Trophoblast cell (in vitro differentiated cells and primary cell): ENCODE measurements around the gene SYT2.

Source experiments
- DNase-seq, 2 donors: peaks; one replicate each; pipeline ENCODE4 v3.0.0-alpha.2; 2016
- H2AFZ ChIP-seq: 2 replicates; pipeline ENCODE4 v1.6.1; 2013; ENCODE audit warnings: low read length, moderate library complexity, mild to moderate bottlenecking; ENCODE audit not compliant: insufficient read depth, poor library complexity
- H2AK5ac ChIP-seq: 2 replicates; pipeline ENCODE4 v1.6.1; 2013; ENCODE audit warnings: mild to moderate bottlenecking, low read length
- H2BK120ac ChIP-seq: 2 replicates; pipeline ENCODE4 v1.6.1; 2013; ENCODE audit warnings: low read length, mild to moderate bottlenecking, moderate library complexity; ENCODE audit not compliant: insufficient read depth, poor library complexity
- H2BK12ac ChIP-seq: 2 replicates; pipeline ENCODE4 v1.6.1; 2013; ENCODE audit warnings: mild to moderate bottlenecking, low read length, moderate library complexity
- H2BK5ac ChIP-seq: 2 replicates; pipeline ENCODE4 v1.6.1; 2013; ENCODE audit warnings: low read length, low read depth, moderate library complexity, mild to moderate bottlenecking; ENCODE audit not compliant: poor library complexity
- H3K14ac ChIP-seq: 2 replicates; pipeline ENCODE4 v1.6.1; 2013; ENCODE audit warnings: mild to moderate bottlenecking, low read length
- H3K18ac ChIP-seq: 2 replicates; pipeline ENCODE4 v1.6.1; 2013; ENCODE audit warnings: mild to moderate bottlenecking, low read length
- H3K23ac ChIP-seq: 2 replicates; pipeline ENCODE4 v1.6.1; 2013; ENCODE audit warnings: low read length
- H3K27ac ChIP-seq: 2 replicates; pipeline ENCODE4 v1.5.1; 2013; ENCODE audit warnings: low read depth, mild to moderate bottlenecking, inconsistent platforms, low read length, moderate library complexity
- H3K27me3 ChIP-seq: 2 replicates; pipeline ENCODE4 v1.6.1; 2013; ENCODE audit warnings: inconsistent platforms, mild to moderate bottlenecking, low read length, moderate library complexity; ENCODE audit not compliant: insufficient read depth
- H3K36me3 ChIP-seq, 2 experiments: 1 replicate in 1 of 2; 2 replicates in 1 of 2; pipeline ENCODE4 v1.6.1; 2013; ENCODE audit warnings: low read length in 2 of 2, mild to moderate bottlenecking in 2 of 2, moderate library complexity in 1 of 2; ENCODE audit not compliant: insufficient read depth in 2 of 2, control insufficient read depth in 1 of 2
- H3K4ac ChIP-seq: 2 replicates; pipeline ENCODE4 v1.6.1; 2013; ENCODE audit warnings: low read depth, mild to moderate bottlenecking, low read length, moderate library complexity
- H3K4me1 ChIP-seq, 2 experiments: 1 replicate in 1 of 2; 2 replicates in 1 of 2; pipeline ENCODE4 v1.6.1; 2013; ENCODE audit warnings: low read length in 2 of 2, mild to moderate bottlenecking in 2 of 2, moderate library complexity in 1 of 2; ENCODE audit not compliant: insufficient read depth in 2 of 2, control insufficient read depth in 1 of 2
- H3K4me2 ChIP-seq: 2 replicates; pipeline ENCODE4 v1.6.1; 2013; ENCODE audit warnings: inconsistent platforms, mild to moderate bottlenecking, low read length, moderate library complexity
- H3K4me3 ChIP-seq: 2 replicates; pipeline ENCODE4 v1.5.1; 2013; ENCODE audit warnings: mild to moderate bottlenecking, low read depth, low read length, inconsistent platforms
- H3K79me1 ChIP-seq: one replicate; pipeline ENCODE4 v1.6.1; 2013; ENCODE audit warnings: low read length
- H3K79me2 ChIP-seq: 2 replicates; pipeline ENCODE4 v1.6.1; 2013; ENCODE audit warnings: low read length, mild to moderate bottlenecking; ENCODE audit not compliant: control insufficient read depth, insufficient read depth, poor library complexity
- H3K9ac ChIP-seq: 2 replicates; pipeline ENCODE4 v1.6.1; 2013; ENCODE audit warnings: mild to moderate bottlenecking, low read length
- H3K9me3 ChIP-seq: 2 replicates; pipeline ENCODE4 v1.6.1; 2013; ENCODE audit warnings: low read depth, mild to moderate bottlenecking, control low read depth, inconsistent platforms, low read length; ENCODE audit not compliant: insufficient read depth
- H4K12ac ChIP-seq: 2 replicates; pipeline ENCODE4 v1.6.1; 2013; ENCODE audit warnings: low read depth, mild to moderate bottlenecking, low read length, moderate library complexity
- H4K8ac ChIP-seq: 2 replicates; pipeline ENCODE4 v1.6.1; 2013; ENCODE audit warnings: low read depth, mild to moderate bottlenecking, low read length, moderate library complexity
- H4K91ac ChIP-seq: one replicate; pipeline ENCODE4 v1.6.1; 2013; ENCODE audit warnings: low read depth, mild to moderate bottlenecking, low read length, moderate library complexity
- WGBS: extraction: QIAGEN DNeasy Blood & Tissue Kit; methylation state at CpG from one replicate; pipeline ENCODE4 v1.1.7; 2013; ENCODE audit warnings: missing lambda C conversion rate; ENCODE audit not compliant: insufficient read length, insufficient coverage; ENCODE audit errors: extremely low coverage; 5-methylcytosine and 5-hydroxymethylcytosine counted together

The SYT2 gene

GRCh38 chr1:202659541-202659940, 50.7 kb downstream of the SYT2 start:
- Histone ChIP-seq H3K4me3 (no peak overlapping the region), H3K9ac (no peak overlapping the region), H3K36me3 (no peaks in the 10 kb centered on the region), H3K14ac (no peak overlapping the region), H3K4me2 (no peak overlapping the region), H3K79me2 (no peaks in the 10 kb centered on the region), H3K9me3 (no peaks in the 10 kb centered on the region), H4K8ac (no peak overlapping the region), H2AFZ (no peak overlapping the region), H4K12ac (no peak overlapping the region), H2AK5ac (no peak overlapping the region), H2BK5ac (no peak overlapping the region), H3K27ac (no peak overlapping the region), H3K4me1 (no peaks in the 10 kb centered on the region), H4K91ac (no peak overlapping the region), H2BK120ac (no peak overlapping the region), H3K79me1 (no peaks in the 10 kb centered on the region), H3K18ac (no peak overlapping the region), H2BK12ac (no peak overlapping the region), H3K27me3 (no peaks in the 10 kb centered on the region), H3K23ac (no peak overlapping the region), H3K4ac (no peak overlapping the region)
- DNase-seq = no peak
- WGBS = no CpG with 5 or more reads among the region's 6 CpGs

GRCh38 chr1:202658769-202659168, 51.5 kb downstream of the SYT2 start:
- no CpG with 5 or more reads among the region's 2 CpGs for WGBS
- H3K79me1 ChIP-seq = no peaks in the 10 kb centered on the region
- H3K14ac ChIP-seq = no peak overlapping the region
- no peak overlapping the region for H3K18ac ChIP-seq
- no peak overlapping the region for H4K91ac ChIP-seq
- no peaks in the 10 kb centered on the region for H3K4me1 ChIP-seq
- H2BK120ac ChIP-seq = no peak overlapping the region
- H2AK5ac ChIP-seq = no peak overlapping the region
- H4K8ac ChIP-seq = no peak overlapping the region
- no peak overlapping the region for H3K4me2 ChIP-seq
- no peak overlapping the region for H2AFZ ChIP-seq
- H4K12ac ChIP-seq = no peak overlapping the region
- no peaks in the 10 kb centered on the region for H3K9me3 ChIP-seq
- H3K4ac ChIP-seq = no peak overlapping the region
- no peaks in the 10 kb centered on the region for H3K36me3 ChIP-seq
- H3K9ac ChIP-seq = no peak overlapping the region
- H2BK12ac ChIP-seq = no peak overlapping the region
- H3K23ac ChIP-seq = no peak overlapping the region
- H3K4me3 ChIP-seq = no peak overlapping the region
- no peaks in the 10 kb centered on the region for H3K79me2 ChIP-seq
- H3K27me3 ChIP-seq = no peaks in the 10 kb centered on the region
- H2BK5ac ChIP-seq = no peak overlapping the region
- no peak for DNase-seq
- H3K27ac ChIP-seq = no peak overlapping the region

- no peaks in the 10 kb centered on the region for H3K36me3 ChIP-seq
- H3K9me3 ChIP-seq = no peaks in the 10 kb centered on the region
- H3K9ac ChIP-seq = no peak overlapping the region
- H4K8ac ChIP-seq = no peak overlapping the region
- no peak overlapping the region for H3K4me2 ChIP-seq
- no peak overlapping the region for H3K14ac ChIP-seq
- no peak overlapping the region for H2AFZ ChIP-seq
- H4K91ac ChIP-seq = no peak overlapping the region
- H3K18ac ChIP-seq = no peak overlapping the region
- H2BK120ac ChIP-seq = no peak overlapping the region
- H3K4me3 ChIP-seq = no peak overlapping the region
- no peak overlapping the region for H2BK12ac ChIP-seq
- H3K23ac ChIP-seq = no peak overlapping the region
- H3K79me2 ChIP-seq = no peaks in the 10 kb centered on the region
- no peaks in the 10 kb centered on the region for H3K4me1 ChIP-seq
- no peak overlapping the region for H3K4ac ChIP-seq
- no peak overlapping the region for H3K27ac ChIP-seq
- H2AK5ac ChIP-seq = no peak overlapping the region
- no peak overlapping the region for H2BK5ac ChIP-seq
- H4K12ac ChIP-seq = no peak overlapping the region
- H3K27me3 ChIP-seq = no peaks in the 10 kb centered on the region
- DNase-seq = no peak
- no peaks in the 10 kb centered on the region for H3K79me1 ChIP-seq
- no CpG with 5 or more reads among the region's 8 CpGs for WGBS
Observed at GRCh38 chr1:202658251-202658759, 51.9 kb downstream of the SYT2 start.

GRCh38 chr1:202656951-202657646, 53.2 kb downstream of the SYT2 start:
- no CpG with 5 or more reads among the region's 7 CpGs for WGBS
- Histone ChIP-seq H3K23ac (no peak overlapping the region), H3K79me1 (no peaks in the 10 kb centered on the region), H4K91ac (no peak overlapping the region), H4K12ac (no peak overlapping the region), H4K8ac (no peak overlapping the region), H3K36me3 (no peaks in the 10 kb centered on the region), H3K14ac (no peak overlapping the region), H3K4me3 (no peak overlapping the region), H3K9ac (no peak overlapping the region), H3K4ac (no peak overlapping the region), H2AFZ (no peak overlapping the region), H3K4me1 (no peaks in the 10 kb centered on the region), H3K4me2 (no peak overlapping the region), H2BK5ac (no peak overlapping the region), H2BK12ac (no peak overlapping the region), H3K9me3 (no peaks in the 10 kb centered on the region), H3K27ac (no peak overlapping the region), H3K79me2 (no peaks in the 10 kb centered on the region), H3K18ac (no peak overlapping the region), H2AK5ac (no peak overlapping the region), H3K27me3 (no peaks in the 10 kb centered on the region), H2BK120ac (no peak overlapping the region)
- peak in 1 of 2 donors; percentile 29 for DNase-seq
